CD4-positive, alpha-beta memory T cell (primary cell): ENCODE measurements around the gene LRRK1. TPM values are rescaled to one million over a fixed set of nuclear protein-coding genes. Genes with fewer than 3 reads are reported as not detected.

Source experiments
- CTCF ChIA-PET: fragments of 350-600 bp; sonication (Branson Sonifier 250); formaldehyde crosslinking; loops from one replicate; lab custom pipeline; 2021; ENCODE audit warnings: inconsistent platforms; ENCODE audit not compliant: partially characterized antibody; lab: Charles Lee
- POLR2A ChIA-PET: fragments of 350-600 bp; sonication (Branson Sonifier 250); formaldehyde crosslinking; loops from one replicate; lab custom pipeline; 2021; ENCODE audit not compliant: partially characterized antibody; lab: Charles Lee
- DNase-seq, 5 donors: peaks; one replicate each; pipeline versions ENCODE4 v3.0.0 to v3.0.0-alpha.2; 2020 to 2022; ENCODE audit warnings: mixed read lengths in 1 of 5
- H3K27ac ChIP-seq: one replicate; pipeline ENCODE4 v1.7.0; 2013; ENCODE audit warnings: low read depth, low read length
- H3K27me3 ChIP-seq: 2 replicates; pipeline ENCODE4 v1.7.0; 2013; ENCODE audit warnings: mild to moderate bottlenecking, low read length, moderate library complexity; ENCODE audit not compliant: insufficient read depth
- H3K36me3 ChIP-seq: 2 replicates; pipeline ENCODE4 v1.7.0; 2013; ENCODE audit warnings: mild to moderate bottlenecking, low read length, moderate library complexity; ENCODE audit not compliant: insufficient read depth
- H3K4me1 ChIP-seq: 2 replicates; pipeline ENCODE4 v1.7.0; 2013; ENCODE audit warnings: mild to moderate bottlenecking, low read length, moderate library complexity; ENCODE audit not compliant: insufficient read depth
- H3K4me3 ChIP-seq, 2 donors: one replicate each; pipeline ENCODE4 v1.7.0; 2013; ENCODE audit warnings: low read length in 2 of 2, mild to moderate bottlenecking in 1 of 2
- H3K9me3 ChIP-seq, 2 donors: one replicate each; pipeline ENCODE4 v1.7.0; 2013; ENCODE audit warnings: low read length in 2 of 2, control low read depth in 1 of 2; ENCODE audit not compliant: control insufficient read depth in 1 of 2
- H3K27ac Mint-ChIP-seq, 7 donors: one replicate each; pipeline ENCODE4 v1.8.0; 2020 to 2021; ENCODE audit warnings: mixed read lengths in 7 of 7, mild to moderate bottlenecking in 6 of 7, inconsistent platforms in 3 of 7, moderate library complexity in 3 of 7
- H3K27me3 Mint-ChIP-seq, 2 donors: one replicate each; pipeline ENCODE4 v1.8.0; 2020 to 2021; ENCODE audit warnings: mixed read lengths in 2 of 2
- H3K36me3 Mint-ChIP-seq, 2 donors: one replicate each; pipeline ENCODE4 v1.8.0; 2020 to 2021; ENCODE audit warnings: mixed read lengths in 2 of 2, inconsistent platforms in 1 of 2, mild to moderate bottlenecking in 1 of 2
- H3K4me1 Mint-ChIP-seq, 4 donors: one replicate each; pipeline ENCODE4 v1.8.0; 2020 to 2021; ENCODE audit warnings: mixed read lengths in 4 of 4, mild to moderate bottlenecking in 1 of 4
- H3K4me3 Mint-ChIP-seq, 8 donors: one replicate each; pipeline ENCODE4 v1.8.0; 2020 to 2021; ENCODE audit warnings: mixed read lengths in 8 of 8, mild to moderate bottlenecking in 7 of 8, moderate library complexity in 6 of 8, inconsistent platforms in 3 of 8
- H3K9me3 Mint-ChIP-seq, 8 donors: one replicate each; pipeline ENCODE4 v1.8.0; 2020 to 2021; ENCODE audit warnings: mixed read lengths in 8 of 8, mild to moderate bottlenecking in 5 of 8, inconsistent platforms in 3 of 8, moderate library complexity in 1 of 8
- intact Hi-C: fragments of 100-400 bp; cut with micrococcal nuclease; formaldehyde crosslinking; loops from one replicate; pipeline ENCODE4 v1.15.1; 2023
- polyA plus RNA-seq, 2 donors: library from polyadenylated mRNA; unstranded; fragments of 300-500 nt; fragmentation: Illumina TruSeq; gene quantifications; one replicate each; pipeline ENCODE4 v1.2.3, GENCODE V29; 2021
- total RNA-seq, 2 experiments: library from RNA; stranded (reverse); gene quantifications; one replicate each; pipeline ENCODE4 v1.2.3, GENCODE V29; 2021

Gene LRRK1
- total and polyA plus RNA-seq, 4 experiments from 2014 or later = 0.50 to 0.58 (median 0.53) TPM; not detected in 1

DNA sequence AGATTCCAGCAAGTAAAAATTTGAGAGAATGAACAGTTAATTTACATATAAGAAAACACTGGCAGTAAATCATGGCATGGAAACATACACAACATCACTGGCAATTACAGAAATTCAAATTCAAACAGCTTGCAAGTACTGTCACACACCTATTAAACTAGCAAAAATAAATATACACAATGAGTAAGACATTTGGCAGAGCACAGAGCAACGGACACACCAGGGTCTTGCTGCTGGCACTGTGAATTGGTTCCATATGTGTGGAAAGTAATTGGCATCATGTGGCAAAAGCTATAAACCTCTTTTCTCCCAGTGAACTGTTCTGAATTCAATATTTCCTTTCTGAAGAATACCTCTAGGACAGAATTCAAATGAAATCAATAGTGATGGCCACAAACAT is 78.3 kb downstream of the LRRK1 start:
- Mint-ChIP-seq H3K4me3 (no peak overlapping the region), H3K27ac (no peak overlapping the region), H3K9me3 (no peaks in the 10 kb centered on the region), H3K4me1 (no peaks in the 10 kb centered on the region), H3K36me3 (no peaks in the 10 kb centered on the region), H3K27me3 (peaks cover 12 to 13% of the 10 kb centered on the region in 2 donors)
- CTCF ChIA-PET = interaction anchor here (0.7 to 4.8 kb wide), 3 partner anchors 10 to 21 kb away, joined by 3 to 46 read pairs (median 3); no protein-coding TSS in a partner anchor
- Histone ChIP-seq H3K4me3 (no peak overlapping the region), H3K4me1 (no peaks in the 10 kb centered on the region), H3K9me3 (no peaks in the 10 kb centered on the region), H3K36me3 (no peaks in the 10 kb centered on the region), H3K27me3 (no peaks in the 10 kb centered on the region), H3K27ac (no peak overlapping the region)
- POLR2A ChIA-PET = no interaction called here
- intact Hi-C loops = no loop called here
- DNase-seq = no peak

DNA sequence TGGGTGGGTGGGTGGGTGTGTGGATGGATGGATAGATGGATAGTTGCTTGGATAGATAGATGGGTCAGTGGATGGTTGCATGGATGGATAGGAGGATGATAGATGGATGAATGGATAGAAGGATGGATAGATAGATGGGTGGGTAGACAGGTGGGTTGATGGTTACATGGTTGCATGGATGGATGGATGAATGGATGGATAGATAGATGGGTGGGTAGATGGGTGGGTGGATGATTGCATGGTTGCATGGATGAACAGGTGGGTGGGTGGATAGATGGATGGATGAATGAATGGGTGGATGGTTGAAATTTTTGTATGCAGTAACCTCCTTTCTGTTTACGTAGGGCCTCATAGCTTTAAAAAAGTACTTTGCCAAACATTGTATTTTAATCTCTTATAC is 79.5 kb downstream of the LRRK1 start:
- no peak overlapping the region for H3K27ac ChIP-seq
- Mint-ChIP-seq H3K4me1 (no peaks in the 10 kb centered on the region), H3K4me3 (no peak overlapping the region), H3K27me3 (peaks cover 12 to 13% of the 10 kb centered on the region in 2 donors), H3K36me3 (no peaks in the 10 kb centered on the region), H3K27ac (no peak overlapping the region), H3K9me3 (no peaks in the 10 kb centered on the region)
- H3K27me3 ChIP-seq = no peaks in the 10 kb centered on the region
- ChIA-PET POLR2A (no interaction called here), CTCF (interaction anchor here (1.7 to 4.8 kb wide), 4 partner anchors 9 to 81 kb away, joined by 3 to 46 read pairs (median 14); no protein-coding TSS in a partner anchor)
- no peaks in the 10 kb centered on the region for H3K9me3 ChIP-seq
- no peak for DNase-seq
- no peaks in the 10 kb centered on the region for H3K4me1 ChIP-seq
- no peak overlapping the region for H3K4me3 ChIP-seq
- intact Hi-C loops = no loop called here
- no peaks in the 10 kb centered on the region for H3K36me3 ChIP-seq

DNA sequence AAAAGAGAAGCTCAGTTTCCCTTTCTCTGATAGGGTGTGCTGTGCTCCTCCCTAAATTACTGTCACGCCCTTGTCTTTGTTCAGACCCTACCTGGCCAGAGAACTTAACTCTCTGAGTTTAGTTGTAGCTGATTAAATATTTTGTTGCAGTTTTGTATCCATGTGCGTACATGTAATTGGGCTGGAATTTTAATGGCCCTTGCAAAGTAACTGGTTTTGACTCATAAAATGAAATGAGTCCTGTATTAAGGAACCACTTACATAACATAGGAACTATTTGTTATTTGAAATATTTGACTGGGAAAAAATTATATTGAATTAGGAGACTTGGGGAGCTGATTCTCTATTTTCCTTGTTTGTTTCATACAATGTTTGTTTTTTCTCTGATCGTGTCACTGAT is 80.2 kb downstream of the LRRK1 start:
- peaks cover 11 to 13% of the 10 kb centered on the region in 2 donors for H3K27me3 Mint-ChIP-seq
- no peak overlapping the region for H3K4me3 Mint-ChIP-seq
- H3K9me3 Mint-ChIP-seq = no peaks in the 10 kb centered on the region
- Histone ChIP-seq H3K4me1 (no peaks in the 10 kb centered on the region), H3K9me3 (no peaks in the 10 kb centered on the region), H3K4me3 (no peak overlapping the region), H3K27me3 (no peaks in the 10 kb centered on the region), H3K36me3 (no peaks in the 10 kb centered on the region), H3K27ac (no peak overlapping the region)
- intact Hi-C loops = no loop called here
- H3K36me3 Mint-ChIP-seq = no peaks in the 10 kb centered on the region
- H3K4me1 Mint-ChIP-seq = no peaks in the 10 kb centered on the region
- no peak for DNase-seq
- ChIA-PET POLR2A (no interaction called here), CTCF (interaction anchor here (1.7 to 2.1 kb wide), 3 partner anchors 9 to 81 kb away, joined by 3 to 20 read pairs (median 7); no protein-coding TSS in a partner anchor)
- no peak overlapping the region for H3K27ac Mint-ChIP-seq

DNA sequence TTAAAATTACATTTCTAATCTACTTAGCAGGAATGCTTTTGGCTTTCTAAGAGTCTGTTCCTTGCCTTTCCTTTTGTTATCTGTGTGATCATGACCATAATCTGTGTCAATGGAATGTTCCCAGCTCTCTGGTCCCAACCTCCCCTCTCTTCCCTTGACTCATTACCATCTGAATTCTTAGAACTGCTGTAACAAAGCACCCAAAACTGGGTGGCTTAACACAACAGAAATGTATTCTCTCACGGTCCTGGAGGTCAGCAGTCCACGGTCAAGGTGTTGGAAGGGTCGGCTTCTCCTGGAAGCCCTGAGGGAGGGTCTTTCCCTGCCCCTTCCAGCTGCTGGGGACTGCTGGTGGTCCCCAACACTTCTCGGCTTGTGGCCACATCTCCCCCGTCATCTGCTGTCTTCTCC is 81.1 kb downstream of the LRRK1 start:
- CTCF ChIA-PET = interaction anchor here (1.7 to 2.1 kb wide), 3 partner anchors 8 to 82 kb away, joined by 3 to 20 read pairs (median 7); no protein-coding TSS in a partner anchor
- no peak overlapping the region for H3K27ac Mint-ChIP-seq
- no peak overlapping the region for H3K4me3 ChIP-seq

DNA sequence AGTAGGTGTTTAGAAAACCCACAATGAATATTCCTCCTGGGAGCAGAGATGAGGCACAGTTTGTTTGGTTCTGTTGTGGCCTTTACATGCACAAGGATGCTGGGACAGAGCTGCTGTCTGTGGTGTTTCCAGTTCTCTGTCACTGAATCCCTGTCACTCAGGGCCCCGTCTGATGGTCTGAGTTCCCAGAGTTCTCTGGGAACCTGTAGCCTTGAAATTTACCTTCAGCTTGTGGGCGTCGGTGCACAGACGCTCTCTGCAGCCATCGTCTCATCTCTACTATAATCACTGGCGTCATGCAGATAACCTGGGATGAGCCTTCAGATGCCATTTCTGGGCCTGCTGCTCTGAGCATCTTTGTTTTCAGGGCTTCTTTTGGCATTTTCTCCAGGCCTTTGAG is 81.9 kb downstream of the LRRK1 start:
- no peak overlapping the region for H3K27ac ChIP-seq
- Mint-ChIP-seq H3K27ac (no peak overlapping the region), H3K4me3 (no peak overlapping the region), H3K9me3 (peaks cover 0 to 2% (median 0%) of the 10 kb centered on the region in 8 donors), H3K36me3 (no peaks in the 10 kb centered on the region), H3K4me1 (peaks cover 0 to 1% (median 0%) of the 10 kb centered on the region in 4 donors), H3K27me3 (peaks cover 12 to 13% of the 10 kb centered on the region in 2 donors)
- no peak for DNase-seq
- intact Hi-C loops = no loop called here
- no peaks in the 10 kb centered on the region for H3K27me3 ChIP-seq
- H3K36me3 ChIP-seq = no peaks in the 10 kb centered on the region
- no peak overlapping the region for H3K4me3 ChIP-seq
- POLR2A ChIA-PET = no interaction called here
- H3K4me1 ChIP-seq = no peaks in the 10 kb centered on the region
- CTCF ChIA-PET = interaction anchor here (1.2 to 1.3 kb wide), 3 partner anchors 11 to 20 kb away, joined by 3 to 4 read pairs (median 4); no protein-coding TSS in a partner anchor
- H3K9me3 ChIP-seq = no peaks in the 10 kb centered on the region

More for the DNA sequence above, 81.1 kb downstream of the LRRK1 start:
- H3K4me1 Mint-ChIP-seq = no peaks in the 10 kb centered on the region
- H3K9me3 Mint-ChIP-seq = peaks cover 0 to 2% (median 0%) of the 10 kb centered on the region in 8 donors
- H3K4me3 Mint-ChIP-seq = no peak overlapping the region
- Histone ChIP-seq H3K27ac (no peak overlapping the region), H3K27me3 (no peaks in the 10 kb centered on the region), H3K36me3 (no peaks in the 10 kb centered on the region), H3K4me1 (no peaks in the 10 kb centered on the region), H3K9me3 (no peaks in the 10 kb centered on the region)
- H3K36me3 Mint-ChIP-seq = no peaks in the 10 kb centered on the region
- POLR2A ChIA-PET = no interaction called here
- intact Hi-C loops = no loop called here
- H3K27me3 Mint-ChIP-seq = peaks cover 12 to 13% of the 10 kb centered on the region in 2 donors
- no peak for DNase-seq

DNA sequence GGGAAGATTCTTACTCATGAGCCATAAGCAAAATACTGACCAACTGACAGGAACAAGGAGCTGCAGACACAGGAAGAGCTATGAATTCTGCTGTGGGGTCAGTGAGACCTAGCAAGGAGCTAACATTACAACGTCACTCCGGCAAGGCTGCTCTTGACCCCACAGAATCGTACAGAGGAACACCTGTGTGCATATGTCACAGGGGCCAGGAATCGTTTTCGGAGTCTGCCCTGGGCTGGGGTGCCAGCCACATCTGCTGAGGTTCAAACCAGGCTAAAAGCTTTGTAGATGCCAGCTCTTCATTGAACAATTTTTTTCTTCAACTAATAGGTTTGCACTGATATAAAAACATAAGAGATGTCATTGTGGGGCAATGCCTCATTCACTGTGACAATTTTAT is 82.6 kb downstream of the LRRK1 start:
- no peak overlapping the region for H3K27ac Mint-ChIP-seq
- CTCF ChIA-PET = interaction anchor here (1.2 to 1.9 kb wide), 4 partner anchors 10 to 19 kb away, joined by 3 to 6 read pairs (median 4); no protein-coding TSS in a partner anchor
- DNase-seq = no peak
- Histone ChIP-seq H3K36me3 (no peaks in the 10 kb centered on the region), H3K27me3 (no peaks in the 10 kb centered on the region), H3K9me3 (no peaks in the 10 kb centered on the region), H3K4me1 (no peaks in the 10 kb centered on the region), H3K27ac (no peak overlapping the region), H3K4me3 (no peak overlapping the region)
- intact Hi-C loops = no loop called here
- H3K4me3 Mint-ChIP-seq = no peak overlapping the region
- POLR2A ChIA-PET = no interaction called here
- H3K27me3 Mint-ChIP-seq = peaks cover 9 to 10% of the 10 kb centered on the region in 2 donors
- peaks cover 0 to 2% (median 0%) of the 10 kb centered on the region in 8 donors for H3K9me3 Mint-ChIP-seq
- peaks cover 0 to 5% (median 1%) of the 10 kb centered on the region in 4 donors for H3K4me1 Mint-ChIP-seq
- H3K36me3 Mint-ChIP-seq = no peaks in the 10 kb centered on the region

DNA sequence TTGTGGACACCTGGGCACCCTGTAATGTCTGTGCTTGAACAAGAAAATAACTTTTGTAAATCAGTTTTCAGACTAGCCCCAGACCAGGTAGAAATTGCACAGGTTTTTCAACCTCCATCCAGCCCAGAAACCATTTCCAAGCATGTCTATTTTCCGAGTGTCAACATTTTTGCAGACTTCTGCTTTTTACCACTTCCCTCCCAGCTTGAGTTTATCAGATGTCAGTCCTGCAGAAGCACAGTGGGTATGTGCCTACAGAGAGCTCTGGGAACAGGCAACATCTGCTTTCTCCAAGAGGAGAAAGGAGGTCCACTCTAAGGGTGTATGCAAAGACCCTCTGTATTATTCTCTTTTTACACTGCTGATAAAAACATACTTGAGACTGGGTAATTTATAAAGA is 83.9 kb downstream of the LRRK1 start:
- no peaks in the 10 kb centered on the region for H3K9me3 ChIP-seq
- CTCF ChIA-PET = interaction anchor here (0.7 to 1.9 kb wide), 4 partner anchors 10 to 652 kb away, joined by 3 to 10 read pairs (median 4); partner anchors contain the start of gene LRRK1
- no peak for DNase-seq
- peaks cover 4 to 18% (median 10%) of the 10 kb centered on the region in 4 donors for H3K4me1 Mint-ChIP-seq
- POLR2A ChIA-PET = no interaction called here
- H3K36me3 Mint-ChIP-seq = no peaks in the 10 kb centered on the region
- H3K4me3 ChIP-seq = no peak overlapping the region
- no peaks in the 10 kb centered on the region for H3K36me3 ChIP-seq
- intact Hi-C loops = no loop called here
- H3K27ac Mint-ChIP-seq = no peak overlapping the region
- no peak overlapping the region for H3K4me3 Mint-ChIP-seq
- H3K27me3 ChIP-seq = no peaks in the 10 kb centered on the region
- peaks cover 9 to 10% of the 10 kb centered on the region in 2 donors for H3K27me3 Mint-ChIP-seq
- peaks cover 9% of the 10 kb centered on the region for H3K4me1 ChIP-seq
- peaks cover 0 to 2% (median 0%) of the 10 kb centered on the region in 8 donors for H3K9me3 Mint-ChIP-seq
- no peak overlapping the region for H3K27ac ChIP-seq
